ENCODE data around the gene TNFAIP3. TPM values are rescaled to one million over a fixed set of nuclear protein-coding genes. Genes with fewer than 3 reads are reported as not detected.

The TNFAIP3 gene
- total and polyA plus RNA-seq, 7 experiments from 2014 or later = 66.6 to 2,915 (median 140) TPM

DNA sequence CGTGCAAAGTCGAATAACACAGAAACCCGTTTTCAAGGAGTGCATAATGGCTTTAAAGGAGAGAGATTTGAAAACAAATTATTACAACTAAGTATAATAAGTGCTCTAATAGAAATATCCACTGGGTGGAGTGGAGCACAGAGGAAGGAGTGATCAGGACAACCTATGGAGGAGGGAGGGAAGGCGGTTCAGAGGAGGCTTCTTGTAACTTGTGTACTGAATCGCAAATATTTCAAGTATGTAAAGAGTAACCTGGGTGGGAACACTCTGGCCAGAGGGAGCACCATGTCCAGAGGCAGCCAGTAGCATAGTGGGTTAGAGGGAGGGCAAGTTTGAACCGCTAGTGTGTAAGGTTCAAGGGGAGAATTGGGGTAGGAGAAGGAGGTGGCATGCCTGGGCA is 21.6 kb upstream of the TNFAIP3 start:
- no peaks in the 10 kb centered on the region for H3K36me3 ChIP-seq (ENCODE audit: control insufficient read depth in 2 of 3, insufficient read depth in 3 of 3, low read length in 3 of 3)
- ATAC-seq (no peak), DNase-seq (no peak)
- no peaks in the 10 kb centered on the region for H3K27me3 Mint-ChIP-seq
- H3K4me3 ChIP-seq (ENCODE audit: low read length) = no peak overlapping the region
- H3K4me3 Mint-ChIP-seq = no peak overlapping the region
- no peak overlapping the region for H3K27ac Mint-ChIP-seq
- peaks cover 0 to 2% (median 1%) of the 10 kb centered on the region in 3 experiments for H3K9me3 ChIP-seq (ENCODE audit: control insufficient read depth in 2 of 3, low read length in 3 of 3)
- intact Hi-C loops (cut with micrococcal nuclease) = no loop called here
- no peaks in the 10 kb centered on the region for H3K4me1 ChIP-seq (ENCODE audit: control insufficient read depth in 2 of 2, insufficient read depth in 2 of 2, low read length in 2 of 2)
- no peak overlapping the region for H3K27ac ChIP-seq (ENCODE audit: low read depth, low read length)
- peaks cover 0 to 9% (median 0%) of the 10 kb centered on the region in 7 donors for H3K4me1 Mint-ChIP-seq
- peaks cover under 1 to 35% (median 20%) of the 10 kb centered on the region in 5 donors for H3K36me3 Mint-ChIP-seq
- ChIA-PET CTCF (no interaction called here), POLR2A (no interaction called here)
- no peaks in the 10 kb centered on the region for H3K27me3 ChIP-seq (ENCODE audit: control insufficient read depth in 2 of 2, insufficient read depth in 2 of 2, low read length in 2 of 2)
- peaks cover 0 to 27% (median 16%) of the 10 kb centered on the region in 11 donors for H3K9me3 Mint-ChIP-seq

DNA sequence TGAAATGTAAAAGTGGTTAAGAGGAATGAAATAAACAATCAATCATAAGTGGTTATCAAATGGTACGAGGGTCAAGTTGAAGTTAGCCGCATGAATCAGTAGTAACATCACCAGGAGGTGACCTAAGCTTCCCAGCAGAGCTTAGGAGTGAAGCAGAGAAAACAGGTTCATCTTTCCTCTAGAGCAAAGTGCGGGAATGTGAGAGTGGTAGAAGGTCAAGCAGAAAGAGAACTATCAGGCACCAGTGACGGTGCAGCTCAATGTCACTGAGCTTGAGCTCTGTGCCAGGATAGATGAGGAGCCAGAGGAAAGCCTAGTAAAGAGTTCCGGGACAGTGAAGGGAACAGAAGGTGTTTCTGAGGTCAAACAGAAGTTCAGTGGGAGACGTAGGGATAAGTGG is 20.8 kb upstream of the TNFAIP3 start:
- no peaks in the 10 kb centered on the region for H3K4me1 ChIP-seq (ENCODE audit: control insufficient read depth in 2 of 2, insufficient read depth in 2 of 2, low read length in 2 of 2)
- ChIA-PET POLR2A (interaction anchor here (1.2 kb wide), 1 partner anchor 42 kb away, joined by 3 read pairs; no protein-coding TSS in a partner anchor), CTCF (no interaction called here)
- no peaks in the 10 kb centered on the region for H3K27me3 ChIP-seq (ENCODE audit: control insufficient read depth in 2 of 2, insufficient read depth in 2 of 2, low read length in 2 of 2)
- H3K4me1 Mint-ChIP-seq = peaks cover 0 to 9% (median 0%) of the 10 kb centered on the region in 7 donors
- no peaks in the 10 kb centered on the region for H3K27me3 Mint-ChIP-seq
- H3K9me3 Mint-ChIP-seq = peaks cover 0 to 20% (median 10%) of the 10 kb centered on the region in 11 donors
- peaks cover 0 to 28% (median 20%) of the 10 kb centered on the region in 5 donors for H3K36me3 Mint-ChIP-seq
- intact Hi-C loops (cut with micrococcal nuclease) = no loop called here
- no peaks in the 10 kb centered on the region for H3K9me3 ChIP-seq (ENCODE audit: control insufficient read depth in 2 of 3, low read length in 3 of 3)
- H3K27ac ChIP-seq (ENCODE audit: low read depth, low read length) = no peak overlapping the region
- no peak overlapping the region for H3K4me3 Mint-ChIP-seq
- no peak for DNase-seq
- H3K4me3 ChIP-seq (ENCODE audit: low read length) = no peak overlapping the region
- peak; percentile 5 for ATAC-seq
- H3K36me3 ChIP-seq (ENCODE audit: control insufficient read depth in 2 of 3, insufficient read depth in 3 of 3, low read length in 3 of 3) = no peaks in the 10 kb centered on the region
- no peak overlapping the region for H3K27ac Mint-ChIP-seq

DNA sequence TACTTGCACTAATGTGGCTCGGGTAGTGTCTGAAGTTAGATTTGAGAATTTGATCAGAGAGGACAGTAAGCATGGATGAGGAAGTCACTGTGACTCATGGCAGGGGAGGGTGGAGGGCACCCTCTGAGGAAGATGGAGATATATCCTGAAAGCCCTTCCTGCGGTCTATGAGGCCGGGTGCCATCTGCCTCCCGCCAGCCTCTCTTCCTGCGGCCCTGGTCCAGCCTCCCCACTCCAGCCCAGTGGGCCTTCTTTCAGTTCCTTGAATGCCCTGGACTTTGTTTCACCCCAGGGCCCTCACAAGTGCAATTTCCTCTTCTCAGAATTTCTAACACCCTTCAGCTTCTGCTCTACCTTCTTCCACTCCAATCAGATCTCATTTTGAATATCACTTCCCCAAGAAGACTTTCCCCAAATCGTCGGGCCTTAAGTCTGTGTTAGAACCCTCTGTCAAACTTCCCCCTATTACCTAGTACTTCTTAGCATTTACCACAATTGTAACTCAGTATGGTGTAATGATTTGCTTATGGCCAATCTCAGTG is 20.2 kb upstream of the TNFAIP3 start:
- no peaks in the 10 kb centered on the region for H3K9me3 ChIP-seq (ENCODE audit: control insufficient read depth in 2 of 3, low read length in 3 of 3)
- ChIA-PET POLR2A (interaction anchor here (1.2 kb wide), 1 partner anchor 43 kb away, joined by 3 read pairs; no protein-coding TSS in a partner anchor), CTCF (no interaction called here)
- H3K4me1 Mint-ChIP-seq = peaks cover 0 to 13% (median 0%) of the 10 kb centered on the region in 7 donors
- no peaks in the 10 kb centered on the region for H3K36me3 ChIP-seq (ENCODE audit: control insufficient read depth in 2 of 3, insufficient read depth in 3 of 3, low read length in 3 of 3)
- peaks cover 0 to 14% (median 6%) of the 10 kb centered on the region in 11 donors for H3K9me3 Mint-ChIP-seq
- H3K27me3 ChIP-seq (ENCODE audit: control insufficient read depth in 2 of 2, insufficient read depth in 2 of 2, low read length in 2 of 2) = no peaks in the 10 kb centered on the region
- peak; percentile 92 for ATAC-seq
- intact Hi-C loops (cut with micrococcal nuclease) = no loop called here
- no peak for DNase-seq
- H3K4me3 Mint-ChIP-seq = no peak overlapping the region
- H3K36me3 Mint-ChIP-seq = peaks cover 0 to 22% (median 17%) of the 10 kb centered on the region in 5 donors
- no peaks in the 10 kb centered on the region for H3K27me3 Mint-ChIP-seq
- H3K27ac Mint-ChIP-seq = no peak overlapping the region
- H3K27ac ChIP-seq (ENCODE audit: low read depth, low read length) = no peak overlapping the region
- no peak overlapping the region for H3K4me3 ChIP-seq (ENCODE audit: low read length)
- H3K4me1 ChIP-seq (ENCODE audit: control insufficient read depth in 2 of 2, insufficient read depth in 2 of 2, low read length in 2 of 2) = no peaks in the 10 kb centered on the region

DNA sequence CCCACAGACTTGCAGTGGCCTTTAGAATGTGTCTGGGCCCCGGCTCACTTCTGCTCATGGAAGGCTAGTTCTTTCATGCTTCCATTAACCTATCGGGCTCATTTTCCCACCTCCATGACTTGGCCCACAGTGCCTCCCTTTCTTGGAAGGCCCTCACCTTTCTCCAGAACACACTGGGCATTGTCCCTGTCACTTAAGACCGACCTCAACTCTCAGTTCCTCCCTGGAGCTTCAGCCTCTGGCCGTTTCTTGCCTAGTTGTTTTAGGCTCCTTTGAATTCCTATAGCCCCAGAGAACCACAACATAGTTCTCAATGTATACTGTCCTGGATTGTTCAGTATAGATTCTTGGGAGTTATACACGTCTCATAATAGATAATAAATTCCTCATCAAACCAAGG is 19.3 kb upstream of the TNFAIP3 start:
- intact Hi-C loops (cut with micrococcal nuclease) = no loop called here
- Mint-ChIP-seq H3K4me1 (peaks cover 0 to 17% (median 0%) of the 10 kb centered on the region in 7 donors), H3K4me3 (no peak overlapping the region), H3K27me3 (no peaks in the 10 kb centered on the region), H3K36me3 (peaks cover 0 to 20% (median 14%) of the 10 kb centered on the region in 5 donors), H3K9me3 (peaks cover 0 to 8% (median 3%) of the 10 kb centered on the region in 11 donors), H3K27ac (no peak overlapping the region)
- ChIA-PET CTCF (interaction anchor here (1.0 kb wide), 1 partner anchor 23 kb away, joined by 3 read pairs; no protein-coding TSS in a partner anchor), POLR2A (interaction anchor here (1.2 kb wide), 1 partner anchor 44 kb away, joined by 3 read pairs; no protein-coding TSS in a partner anchor)
- DNase-seq (no peak), ATAC-seq (no peak)
- H3K9me3 ChIP-seq (ENCODE audit: control insufficient read depth in 2 of 3, low read length in 3 of 3) = no peaks in the 10 kb centered on the region
- H3K36me3 ChIP-seq (ENCODE audit: control insufficient read depth in 2 of 3, insufficient read depth in 3 of 3, low read length in 3 of 3) = no peaks in the 10 kb centered on the region
- H3K4me1 ChIP-seq (ENCODE audit: control insufficient read depth in 2 of 2, insufficient read depth in 2 of 2, low read length in 2 of 2) = no peaks in the 10 kb centered on the region
- no peaks in the 10 kb centered on the region for H3K27me3 ChIP-seq (ENCODE audit: control insufficient read depth in 2 of 2, insufficient read depth in 2 of 2, low read length in 2 of 2)
- H3K4me3 ChIP-seq (ENCODE audit: low read length) = no peak overlapping the region
- H3K27ac ChIP-seq (ENCODE audit: low read depth, low read length) = no peak overlapping the region

DNA sequence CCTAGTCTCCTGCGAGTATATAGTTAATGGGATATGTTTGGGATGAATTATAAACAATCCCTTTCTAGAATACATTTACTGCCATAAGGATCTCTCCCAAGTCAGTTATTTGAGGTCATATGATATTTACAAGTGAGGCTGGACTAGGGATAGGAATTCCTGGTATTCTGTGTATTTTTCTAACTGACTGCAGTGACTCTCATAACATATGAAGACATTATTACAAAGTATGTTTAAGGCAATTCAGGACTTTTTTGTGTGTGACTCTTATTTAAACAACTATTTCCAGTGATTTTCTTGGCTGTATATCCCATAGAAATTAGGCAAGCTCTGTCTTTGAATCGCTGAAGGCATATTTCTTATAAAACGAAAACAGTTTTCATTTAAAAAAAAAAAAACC is 18.4 kb upstream of the TNFAIP3 start:
- H3K36me3 Mint-ChIP-seq = peaks cover 0 to 13% (median 7%) of the 10 kb centered on the region in 5 donors
- H3K4me3 ChIP-seq (ENCODE audit: low read length) = no peak overlapping the region
- no peaks in the 10 kb centered on the region for H3K27me3 Mint-ChIP-seq
- H3K4me1 Mint-ChIP-seq = peaks cover 0 to 17% (median 0%) of the 10 kb centered on the region in 7 donors
- H3K4me1 ChIP-seq (ENCODE audit: control insufficient read depth in 2 of 2, insufficient read depth in 2 of 2, low read length in 2 of 2) = no peaks in the 10 kb centered on the region
- H3K27me3 ChIP-seq (ENCODE audit: control insufficient read depth in 2 of 2, insufficient read depth in 2 of 2, low read length in 2 of 2) = no peaks in the 10 kb centered on the region
- H3K9me3 Mint-ChIP-seq = peaks cover 0 to 3% (median 0%) of the 10 kb centered on the region in 11 donors
- POLR2A ChIA-PET = no interaction called here
- CTCF ChIA-PET = interaction anchor here (1.0 kb wide), 1 partner anchor 22 kb away, joined by 3 read pairs; no protein-coding TSS in a partner anchor
- intact Hi-C loops (cut with micrococcal nuclease) = no loop called here
- no peak for DNase-seq
- ATAC-seq = no peak
- H3K9me3 ChIP-seq (ENCODE audit: control insufficient read depth in 2 of 3, low read length in 3 of 3) = no peaks in the 10 kb centered on the region
- no peak overlapping the region for H3K4me3 Mint-ChIP-seq
- no peak overlapping the region for H3K27ac Mint-ChIP-seq
- no peaks in the 10 kb centered on the region for H3K36me3 ChIP-seq (ENCODE audit: control insufficient read depth in 2 of 3, insufficient read depth in 3 of 3, low read length in 3 of 3)
- no peak overlapping the region for H3K27ac ChIP-seq (ENCODE audit: low read depth, low read length)

DNA sequence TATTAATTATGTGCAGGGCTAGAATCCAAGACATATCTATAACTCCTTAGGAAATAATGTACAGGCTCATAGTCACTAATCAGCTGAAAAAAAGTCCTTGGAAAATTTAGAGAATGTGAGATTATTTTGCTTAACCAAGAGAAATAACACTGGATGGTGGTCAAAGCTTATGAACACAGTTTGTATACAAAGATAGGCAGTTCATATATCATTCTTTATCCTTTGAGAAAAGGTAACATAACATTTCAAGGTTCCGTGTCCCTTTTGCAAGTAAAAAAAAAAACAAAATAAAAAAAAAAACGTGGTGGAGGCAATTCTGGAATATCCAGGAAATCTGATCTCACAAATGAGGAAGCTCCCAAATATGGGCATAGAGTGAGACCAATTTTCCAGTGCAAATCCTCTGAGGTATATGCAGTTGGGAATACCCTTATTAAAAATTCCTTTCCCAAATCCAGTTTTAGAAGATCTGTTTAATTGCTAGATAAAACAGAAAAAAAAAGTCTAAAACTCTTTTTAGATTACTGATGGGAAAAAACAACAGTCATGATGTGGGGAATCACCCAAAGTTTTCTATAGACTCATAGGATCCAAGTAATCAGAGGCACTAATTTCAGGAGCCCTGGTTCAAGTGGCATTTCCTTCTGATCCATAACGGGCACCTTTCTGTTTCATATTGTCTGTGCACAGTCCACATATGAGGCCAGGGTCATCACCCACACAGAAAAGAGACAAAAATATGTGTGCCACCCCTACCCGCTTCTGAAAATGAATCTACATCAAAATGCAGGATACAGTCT is 17.7 kb upstream of the TNFAIP3 start:
- Mint-ChIP-seq H3K4me1 (peaks cover 0 to 17% (median 0%) of the 10 kb centered on the region in 7 donors), H3K27me3 (no peaks in the 10 kb centered on the region), H3K4me3 (no peak overlapping the region), H3K27ac (no peak overlapping the region), H3K9me3 (no peaks in the 10 kb centered on the region), H3K36me3 (peaks cover 0 to 10% (median 1%) of the 10 kb centered on the region in 5 donors)
- POLR2A ChIA-PET = no interaction called here
- no peak overlapping the region for H3K4me3 ChIP-seq (ENCODE audit: low read length)
- CTCF ChIA-PET = no interaction called here
- H3K4me1 ChIP-seq (ENCODE audit: control insufficient read depth in 2 of 2, insufficient read depth in 2 of 2, low read length in 2 of 2) = no peaks in the 10 kb centered on the region
- H3K27ac ChIP-seq (ENCODE audit: low read depth, low read length) = no peak overlapping the region
- DNase-seq = no peak
- no peaks in the 10 kb centered on the region for H3K36me3 ChIP-seq (ENCODE audit: control insufficient read depth in 2 of 3, insufficient read depth in 3 of 3, low read length in 3 of 3)
- H3K9me3 ChIP-seq (ENCODE audit: control insufficient read depth in 2 of 3, low read length in 3 of 3) = no peaks in the 10 kb centered on the region
- intact Hi-C loops (cut with micrococcal nuclease) = no loop called here
- no peak for ATAC-seq
- no peaks in the 10 kb centered on the region for H3K27me3 ChIP-seq (ENCODE audit: control insufficient read depth in 2 of 2, insufficient read depth in 2 of 2, low read length in 2 of 2)

Measured in naive thymus-derived CD4-positive, alpha-beta T cell (primary cell).